ENCODE data around the gene ENO2.

ENO2 gene

GRCh38 chr12:6948873-6949594 lies 34.7 kb downstream of the ENO2 start:
- DNase-seq (ENCODE audit: low spot score): no peak

GRCh38 chr12:6950401-6950801 lies 36.0 kb downstream of the ENO2 start:
- no peak for DNase-seq (ENCODE audit: low spot score)

GRCh38 chr12:6950811-6951540 lies 36.6 kb downstream of the ENO2 start, which contains the start of gene PTPN6:
Gene PTPN6 (plus strand): TSS chr12:6951356. CDS start chr12:6951513, 157 bp downstream.
- DNase-seq (ENCODE audit: low spot score): no peak

GRCh38 chr12:6951551-6952120 lies 37.3 kb downstream of the ENO2 start:
- no peak for DNase-seq (ENCODE audit: low spot score)

- DNase-seq (ENCODE audit: low spot score): no peak
Measured at GRCh38 chr12:6952121-6952862, 37.9 kb downstream of the ENO2 start.

GRCh38 chr12:6952863-6953441 lies 38.6 kb downstream of the ENO2 start:
- no peak for DNase-seq (ENCODE audit: low spot score)

GRCh38 chr12:6953442-6954315 lies 39.3 kb downstream of the ENO2 start:
- DNase-seq (ENCODE audit: low spot score): no peak

GRCh38 chr12:6954316-6955107 lies 40.1 kb downstream of the ENO2 start:
- DNase-seq (ENCODE audit: low spot score): no peak

GRCh38 chr12:6955108-6956020 lies 41.0 kb downstream of the ENO2 start:
- no peak for DNase-seq (ENCODE audit: low spot score)

- no peak for DNase-seq (ENCODE audit: low spot score)
Measured at GRCh38 chr12:6956021-6956727, 41.8 kb downstream of the ENO2 start.

- no peak for DNase-seq (ENCODE audit: low spot score)
Measured at GRCh38 chr12:6957151-6957701, 42.8 kb downstream of the ENO2 start.

GRCh38 chr12:6957741-6958608 lies 43.6 kb downstream of the ENO2 start:
- DNase-seq (ENCODE audit: low spot score): no peak

- no peak for DNase-seq (ENCODE audit: low spot score)
Measured at GRCh38 chr12:6958609-6959057, 44.3 kb downstream of the ENO2 start.

GRCh38 chr12:6959058-6959804 lies 44.9 kb downstream of the ENO2 start:
- DNase-seq (ENCODE audit: low spot score): no peak

- DNase-seq (ENCODE audit: low spot score): no peak
Measured at GRCh38 chr12:6959805-6960592, 45.6 kb downstream of the ENO2 start.

Data from COLO829 (cell line).